GM18870 (cell line): Measurements from ENCODE around the gene MAN2A1.
A peak's percentile ranks its signal among the peaks of the same experiment; 100 is the strongest.

ENCODE experiments used
- ATAC-seq: cut with Tn5 transposase; IDR thresholded peaks from one replicate; pipeline ENCODE4 v1.9.1; 2021; ENCODE audit warnings: moderate library complexity; ENCODE audit not compliant: unreplicated experiment

Gene MAN2A1

GRCh38 chr5:109689740-109690241 is at the start of gene MAN2A1:
TSS of gene MAN2A1 (plus strand) at chr5:109689927. CDS start at chr5:109690418, 491 bp downstream.
- ATAC-seq = peak; percentile 39

- ATAC-seq = no peak
Observed at GRCh38 chr5:109640976-109641375, 48.8 kb upstream of the MAN2A1 start.

- no peak for ATAC-seq
Observed at GRCh38 chr5:109643791-109644350, 45.9 kb upstream of the MAN2A1 start.

GRCh38 chr5:109644829-109645228 is 44.9 kb upstream of the MAN2A1 start:
- ATAC-seq = no peak

- no peak for ATAC-seq
Observed at GRCh38 chr5:109645707-109646192, 44.0 kb upstream of the MAN2A1 start.

GRCh38 chr5:109649318-109649717 is 40.4 kb upstream of the MAN2A1 start:
- ATAC-seq = no peak

GRCh38 chr5:109650493-109650892 is 39.2 kb upstream of the MAN2A1 start:
- ATAC-seq = no peak

GRCh38 chr5:109652096-109652495 is 37.6 kb upstream of the MAN2A1 start:
- ATAC-seq = no peak

GRCh38 chr5:109653042-109653441 is 36.7 kb upstream of the MAN2A1 start:
- no peak for ATAC-seq

GRCh38 chr5:109653561-109654239 is 36.0 kb upstream of the MAN2A1 start:
- no peak for ATAC-seq

GRCh38 chr5:109654455-109654854 is 35.3 kb upstream of the MAN2A1 start:
- ATAC-seq = no peak

- no peak for ATAC-seq
Observed at GRCh38 chr5:109655841-109656240, 33.9 kb upstream of the MAN2A1 start.

GRCh38 chr5:109656829-109657228 is 32.9 kb upstream of the MAN2A1 start:
- ATAC-seq = no peak

- no peak for ATAC-seq
Observed at GRCh38 chr5:109659901-109660300, 29.8 kb upstream of the MAN2A1 start.

- no peak for ATAC-seq
Observed at GRCh38 chr5:109660301-109660700, 29.4 kb upstream of the MAN2A1 start.

- no peak for ATAC-seq
Observed at GRCh38 chr5:109668237-109668636, 21.5 kb upstream of the MAN2A1 start.

- ATAC-seq = peak; percentile 68
Observed at GRCh38 chr5:109668668-109669422, 20.9 kb upstream of the MAN2A1 start.

GRCh38 chr5:109669991-109670706 is 19.6 kb upstream of the MAN2A1 start:
- ATAC-seq = no peak

- no peak for ATAC-seq
Observed at GRCh38 chr5:109671136-109671535, 18.6 kb upstream of the MAN2A1 start.

GRCh38 chr5:109674596-109674995 is 15.1 kb upstream of the MAN2A1 start:
- no peak for ATAC-seq

- no peak for ATAC-seq
Observed at GRCh38 chr5:109676920-109677319, 12.8 kb upstream of the MAN2A1 start.
